Measurements from ENCODE around the gene ERN1. TPM values are rescaled to one million over a fixed set of nuclear protein-coding genes. Genes with fewer than 3 reads are reported as not detected.

ERN1 gene
- total and polyA plus RNA-seq, 2 of the 13 experiments (the other 11 are each of a cell fraction or from before 2014, with no cell fraction given) = 6.0 to 12.7 TPM

- TF ChIP-seq KIAA2018 (CRISPR knock-in tag; IDR thresholded peaks at IDR 0.05; ENCODE audit: borderline replicate concordance) (no peak), RBFOX2 (IDR thresholded peaks at IDR 0.05; ENCODE audit: low read depth, low read length) (peak; percentile 77), SIN3A (IDR thresholded peaks at IDR 0.05; ENCODE audit: borderline replicate concordance, low read depth, low read length) (no peak), ZSCAN5A (CRISPR knock-in tag; IDR thresholded peaks at IDR 0.05; ENCODE audit: borderline replicate concordance) (peak; percentile 61; the same call in 1 of the 2 replicates), ZNF326 (CRISPR knock-in tag; IDR thresholded peaks at IDR 0.05; ENCODE audit: borderline replicate concordance) (no peak), ZNF556 (CRISPR knock-in tag; IDR thresholded peaks at IDR 0.05; ENCODE audit: borderline replicate concordance) (peak; percentile 91; the same call in 1 of the 2 replicates), SIN3B (IDR thresholded peaks at IDR 0.05; ENCODE audit: low read length) (no peak), CBFB (CRISPR knock-in tag; IDR thresholded peaks at IDR 0.05) (0 out of 2 replicates have a peak, but pooled peaks have one; percentile 27), TFDP1 (CRISPR knock-in tag; IDR thresholded peaks at IDR 0.05; ENCODE audit: borderline replicate concordance) (no peak; the same call in 1 of the 2 replicates), CREM (IDR thresholded peaks at IDR 0.05) (peak; percentile 50; the same call in 1 of the 2 replicates), CREM (CRISPR knock-in tag; IDR thresholded peaks at IDR 0.05) (no peak), ZNF451 (CRISPR knock-in tag; IDR thresholded peaks at IDR 0.05) (peak; percentile 60), MYNN (CRISPR knock-in tag; IDR thresholded peaks at IDR 0.05; ENCODE audit: low read depth) (no peak), ZNF44 (CRISPR knock-in tag; IDR thresholded peaks at IDR 0.05) (peak; percentile 19; the same call in 1 of the 2 replicates), ZNF672 (CRISPR knock-in tag; IDR thresholded peaks at IDR 0.05) (no peak), ZNF296 (CRISPR knock-in tag; conservative IDR thresholded peaks at IDR 0.05) (peak; percentile 98), ZFP36L2 (CRISPR knock-in tag; IDR thresholded peaks at IDR 0.05) (no peak), WIZ (CRISPR knock-in tag; IDR thresholded peaks at IDR 0.05) (0 out of 2 replicates have a peak, but pooled peaks have one; percentile 60), ZNF205 (CRISPR knock-in tag; IDR thresholded peaks at IDR 0.05) (0 out of 2 replicates have a peak, but pooled peaks have one; percentile 39), FOXP1 (IDR thresholded peaks at IDR 0.05) (no peak; the same call in 1 of the 2 replicates), FOXP1 (CRISPR knock-in tag; IDR thresholded peaks at IDR 0.05) (no peak)
Measured at GRCh38 chr17:64155751-64156544, 26.0 kb upstream of the ERN1 start (continued).

Data from HepG2 (cell line).